COLO829 (cell line): ENCODE data around the gene RPLP2.

Experiments used
- DNase-seq: peaks from one replicate; pipeline ENCODE4 v3.0.0; 2012; ENCODE audit warnings: low spot score

The RPLP2 gene

GRCh38 chr11:824292-824880 lies 14.6 kb downstream of the RPLP2 start:
- DNase-seq, result no peak

GRCh38 chr11:824942-825341 lies 15.2 kb downstream of the RPLP2 start:
- no peak for DNase-seq

DNA sequence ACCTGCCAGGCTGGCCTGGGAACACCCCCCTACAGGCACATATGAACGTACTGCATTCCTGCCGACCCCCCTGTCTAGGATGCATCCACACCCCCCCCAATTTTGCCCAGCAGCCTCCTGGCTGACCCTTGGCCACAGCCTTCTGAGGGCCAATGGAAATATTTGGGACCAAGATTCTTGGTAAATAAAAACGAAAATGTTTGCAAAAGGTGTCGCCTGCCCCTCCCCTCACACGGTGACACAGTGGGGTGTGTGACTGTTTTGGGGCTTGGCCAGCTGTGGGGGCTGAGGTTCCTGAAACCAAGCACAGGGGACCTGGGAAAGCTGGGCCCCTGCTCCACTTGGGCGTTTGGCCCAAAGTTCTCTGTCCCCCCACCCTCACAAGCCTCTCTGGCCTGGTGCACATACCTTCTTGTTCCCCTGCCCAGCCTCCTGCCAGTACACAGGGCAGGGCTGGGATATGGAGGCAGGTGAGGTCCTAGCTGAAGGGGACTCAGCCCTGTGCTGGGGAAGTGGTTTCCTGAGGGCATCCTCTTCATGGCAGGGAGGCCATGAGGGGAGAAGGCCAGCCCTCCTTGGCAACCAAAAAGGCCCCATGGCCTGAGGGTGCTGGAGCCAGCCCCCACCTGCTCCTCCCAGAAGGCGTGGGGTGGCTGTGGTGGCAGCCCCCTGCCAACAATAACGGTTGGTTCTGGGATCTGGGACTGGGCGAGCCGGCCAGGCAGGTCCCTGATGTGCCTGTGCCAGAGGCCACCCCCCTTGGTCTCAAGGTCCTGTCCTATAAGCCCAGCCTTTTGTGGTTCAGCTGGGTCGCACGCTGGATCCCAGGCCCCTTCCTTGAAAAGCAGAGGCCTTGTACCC lies 15.8 kb downstream of the RPLP2 start:
- no peak for DNase-seq

- DNase-seq, result no peak
Measured at GRCh38 chr11:826227-826621, 16.5 kb downstream of the RPLP2 start.

GRCh38 chr11:826836-827145 lies 17.0 kb downstream of the RPLP2 start:
- DNase-seq, result no peak

GRCh38 chr11:827146-827896 lies 17.6 kb downstream of the RPLP2 start:
- no peak for DNase-seq

- no peak for DNase-seq
Measured at GRCh38 chr11:827897-828192, 18.1 kb downstream of the RPLP2 start, which contains the start of gene CRACR2B. CRACR2B (plus strand) TSS chr11:827919; CDS start chr11:828608, 689 bp downstream.

GRCh38 chr11:828506-829175 lies 18.9 kb downstream of the RPLP2 start:
- no peak for DNase-seq

- DNase-seq, result no peak
Measured at GRCh38 chr11:829176-829846, 19.5 kb downstream of the RPLP2 start.

GRCh38 chr11:829847-830294 lies 20.1 kb downstream of the RPLP2 start:
- no peak for DNase-seq

GRCh38 chr11:830295-831117 lies 20.7 kb downstream of the RPLP2 start:
- peak; percentile 55 for DNase-seq

GRCh38 chr11:831118-831864 lies 21.5 kb downstream of the RPLP2 start:
- DNase-seq, result no peak

DNA sequence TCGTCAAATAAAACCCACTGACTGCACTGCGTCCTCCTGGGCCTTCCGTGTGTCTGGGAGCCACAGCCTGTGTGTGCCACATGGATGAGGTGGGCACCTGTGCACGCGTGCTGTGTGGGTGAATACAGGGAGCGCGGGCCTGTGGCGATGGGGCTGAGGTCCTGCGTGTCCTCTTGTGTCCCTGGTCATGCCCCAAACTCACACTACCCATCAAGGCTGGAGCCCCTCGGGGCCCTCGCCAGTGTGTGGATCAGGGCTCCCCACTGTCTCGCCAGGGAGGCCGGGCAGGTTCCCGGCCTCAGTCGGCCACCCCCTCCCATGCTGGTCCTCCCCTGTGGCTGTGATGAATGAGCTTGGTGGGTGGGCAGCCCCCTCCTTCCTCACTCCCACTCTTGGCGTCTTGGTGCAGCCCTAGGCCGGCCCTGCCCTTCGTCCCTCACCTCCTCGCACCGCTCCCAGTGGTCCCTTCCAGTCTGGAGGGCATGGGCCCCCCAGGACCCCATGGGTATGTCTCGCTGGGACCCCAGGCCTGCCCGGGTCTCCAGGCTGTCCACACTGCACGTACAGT lies 22.3 kb downstream of the RPLP2 start:
- no peak for DNase-seq

DNA sequence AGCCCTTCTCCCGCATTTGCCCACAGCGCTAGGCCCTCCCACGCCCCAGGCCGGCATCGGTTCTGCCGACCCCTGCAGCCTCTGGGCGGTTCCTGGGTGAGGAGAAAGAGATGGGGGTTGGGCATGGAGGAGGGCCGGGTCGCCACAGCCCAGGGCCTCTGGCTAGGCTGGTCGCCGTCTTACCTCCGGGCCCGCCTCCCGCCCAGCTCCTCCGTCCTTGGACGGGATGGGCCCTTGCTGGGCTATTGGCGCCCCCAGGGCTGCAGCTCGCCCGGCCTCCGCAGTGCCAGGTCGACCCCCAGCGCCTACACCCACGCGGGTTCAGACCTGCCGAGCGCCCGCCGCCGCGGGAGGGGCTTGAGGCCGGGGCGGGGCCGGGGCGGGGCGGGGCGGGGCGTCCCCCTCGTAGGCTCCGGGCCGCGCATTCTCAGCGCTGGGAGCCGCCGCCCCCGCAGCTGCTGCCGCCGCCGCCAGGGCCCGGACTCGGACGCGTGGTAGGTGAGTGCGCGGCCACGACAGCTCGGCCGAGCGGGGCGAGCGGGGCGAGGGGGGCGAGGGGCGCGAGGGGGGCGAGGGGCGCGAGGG lies 22.9 kb downstream of the RPLP2 start, which contains the start of gene CD151:
CD151 (plus strand) TSS at position 424 of the 585 bp plus-strand sequence. CDS start 3,118 bp downstream, outside the sequence.
- peak; percentile 39 for DNase-seq

- DNase-seq, result no peak
Measured at GRCh38 chr11:833114-833791, 23.5 kb downstream of the RPLP2 start.

- DNase-seq, result no peak
Measured at GRCh38 chr11:833849-834311, 24.1 kb downstream of the RPLP2 start.

- no peak for DNase-seq
Measured at GRCh38 chr11:834371-835316, 24.9 kb downstream of the RPLP2 start.

GRCh38 chr11:836274-836673 lies 26.5 kb downstream of the RPLP2 start:
- no peak for DNase-seq
